C4-2B (cell line): ENCODE results near the gene C2CD2.

Experiments used
- CTCF ChIP-seq: fragments of 450-650 bp; conservative IDR thresholded peaks from 2 replicates; pipeline ENCODE4 v1.5.1; 2017; ENCODE audit warnings: mild to moderate bottlenecking
- ZFX ChIP-seq: fragments of 450-650 bp; IDR thresholded peaks from 2 replicates; pipeline ENCODE4 v1.6.1; 2017

GRCh38 chr21:41975391-41976272, 21.8 kb upstream of the C2CD2 start:
- TF ChIP-seq CTCF, result no peak
- TF ChIP-seq ZFX, result no peak
